HG02840 (cell line): ENCODE data around the gene MYO1B.

Experiments used
- ATAC-seq: cut with Tn5 transposase; IDR thresholded peaks from one replicate; pipeline ENCODE4 v1.9.1; 2021; ENCODE audit warnings: mild to moderate bottlenecking, moderate library complexity, moderate number of reproducible peaks; ENCODE audit not compliant: unreplicated experiment, low FRiP score

MYO1B gene

DNA sequence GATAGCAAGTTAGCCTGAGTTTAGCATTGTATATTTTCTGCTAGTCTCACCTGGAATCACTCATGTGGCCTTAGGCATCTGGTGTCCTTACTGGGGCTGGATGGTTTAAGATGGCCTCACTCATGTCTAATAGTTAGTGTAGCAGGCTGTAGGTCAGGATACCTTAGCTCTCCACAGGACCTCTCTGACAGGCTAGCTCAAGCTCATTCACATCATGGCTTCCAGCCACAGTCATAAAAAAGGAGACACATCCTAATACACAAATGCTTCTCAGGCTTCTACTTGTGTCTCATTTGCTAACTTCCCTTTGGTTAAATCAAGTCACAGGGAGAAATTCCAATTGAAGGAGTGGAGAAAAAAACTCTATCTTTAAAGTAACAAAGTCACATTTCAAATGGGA, 47.7 kb downstream of the MYO1B start:
- ATAC-seq = no peak

DNA sequence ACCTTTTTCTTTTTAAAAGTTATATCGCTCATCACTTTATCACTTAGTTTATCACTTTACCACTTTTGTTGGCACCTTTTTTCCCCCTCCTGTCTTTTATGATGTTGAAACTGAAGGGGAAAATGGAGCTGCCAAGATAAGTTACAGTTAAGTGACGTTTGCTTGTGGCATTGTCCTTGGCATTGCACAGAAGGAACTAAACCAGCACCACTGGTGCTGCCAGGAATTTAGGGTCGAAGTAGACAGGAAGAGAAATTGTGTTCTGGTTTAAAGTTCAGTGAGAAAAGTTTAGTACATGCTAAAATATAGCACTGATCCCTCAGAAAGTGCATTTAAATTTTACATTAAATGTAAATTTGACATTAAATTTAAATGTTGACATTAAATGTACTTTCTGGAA, 49.9 kb downstream of the MYO1B start:
- ATAC-seq = no peak

DNA sequence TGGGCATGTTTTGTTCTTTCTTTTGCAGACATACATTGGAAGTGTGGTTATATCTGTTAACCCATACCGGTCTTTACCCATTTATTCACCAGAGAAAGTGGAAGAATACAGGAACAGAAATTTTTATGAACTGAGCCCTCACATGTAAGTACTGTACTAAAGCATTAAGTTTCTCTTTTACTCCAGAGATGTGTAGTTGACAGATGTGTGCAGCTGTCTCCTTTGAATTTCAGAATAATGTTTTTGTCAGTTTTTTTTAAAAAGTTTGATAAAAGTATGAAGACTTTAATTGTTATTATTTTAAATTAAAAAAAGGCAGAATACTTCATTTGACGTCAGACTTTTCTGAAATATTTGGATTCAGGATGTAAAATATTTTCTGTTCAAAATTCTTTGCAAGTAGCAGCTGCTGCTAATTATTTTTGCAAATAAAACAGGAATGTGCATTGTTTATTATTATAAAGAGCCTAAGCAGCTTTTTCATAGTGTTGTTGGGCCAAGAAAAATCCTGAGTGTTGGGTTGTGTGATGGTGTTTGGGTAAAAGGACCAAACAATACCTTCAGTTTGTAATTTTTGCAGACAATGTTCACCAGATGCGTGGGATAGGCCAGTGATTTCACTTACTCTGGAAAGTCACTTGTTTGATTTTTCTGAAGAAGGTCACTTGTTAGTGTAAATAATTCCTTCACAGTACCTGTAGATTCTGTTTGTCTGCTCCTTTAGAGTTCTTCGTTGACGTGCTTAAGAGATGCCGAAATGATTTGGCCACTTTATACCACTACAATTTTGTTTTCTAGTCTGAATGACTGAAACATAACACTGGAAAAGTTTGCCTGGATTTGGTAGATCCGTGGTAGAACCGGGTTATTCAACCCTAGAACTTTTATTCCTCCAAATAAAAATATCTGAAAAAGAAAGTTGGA, 51.1 kb downstream of the MYO1B start:
- no peak for ATAC-seq

DNA sequence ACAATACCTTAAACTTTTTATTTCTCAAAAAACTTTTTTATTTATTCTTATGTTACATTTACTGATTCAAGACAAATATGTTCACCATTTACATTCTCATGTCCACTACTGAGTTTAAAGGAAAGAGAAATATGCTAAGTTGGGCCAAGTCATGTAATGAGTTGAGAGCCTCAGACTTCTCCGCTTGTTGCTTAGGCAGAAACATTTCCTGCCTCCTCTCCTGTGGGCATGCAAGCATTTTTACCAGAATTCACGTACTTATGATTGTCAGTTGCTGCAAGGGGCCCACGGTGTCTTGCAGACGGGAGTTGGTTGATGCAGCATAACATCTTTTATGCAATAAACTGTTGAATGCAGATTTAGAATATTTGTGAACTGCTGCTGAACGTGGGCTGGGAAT, 51.8 kb downstream of the MYO1B start:
- no peak for ATAC-seq

DNA sequence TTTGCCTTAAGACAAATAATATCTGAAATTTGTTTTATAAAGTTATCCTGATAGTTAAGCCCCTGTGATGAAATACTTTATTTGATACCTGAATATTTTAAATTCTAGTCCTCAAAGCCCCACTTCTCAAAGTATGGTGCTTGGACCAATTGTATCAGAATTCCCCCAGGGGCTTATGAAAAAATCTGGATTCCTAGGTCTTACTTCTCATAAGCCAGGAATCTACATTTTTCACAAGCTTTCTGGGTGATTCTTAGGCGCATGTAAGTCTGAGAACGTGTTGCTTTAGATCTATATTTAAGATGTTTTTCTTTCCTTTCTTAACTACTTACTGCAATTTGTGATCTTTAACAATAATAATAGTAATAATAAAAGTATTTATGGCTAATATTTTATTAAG, 53.1 kb downstream of the MYO1B start:
- ATAC-seq = no peak

DNA sequence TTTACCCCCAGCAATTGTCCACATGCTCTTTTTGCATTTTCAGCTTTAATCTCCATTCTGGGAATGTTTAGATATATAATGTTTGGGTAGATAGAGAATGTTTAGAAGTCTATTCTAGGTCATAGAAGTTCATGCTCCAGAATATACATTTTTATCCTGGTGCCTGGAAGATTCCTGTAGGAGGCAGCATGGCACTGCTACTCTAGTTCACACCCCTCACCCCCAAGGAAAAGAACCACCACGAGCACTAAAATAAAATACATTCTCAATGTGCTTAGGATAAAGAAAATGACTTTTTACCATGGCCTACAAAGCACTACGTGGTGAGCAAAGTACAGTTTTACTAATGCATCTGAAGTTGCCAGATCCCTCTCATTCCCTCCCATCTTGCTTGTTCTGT, 53.8 kb downstream of the MYO1B start:
- ATAC-seq = no peak

DNA sequence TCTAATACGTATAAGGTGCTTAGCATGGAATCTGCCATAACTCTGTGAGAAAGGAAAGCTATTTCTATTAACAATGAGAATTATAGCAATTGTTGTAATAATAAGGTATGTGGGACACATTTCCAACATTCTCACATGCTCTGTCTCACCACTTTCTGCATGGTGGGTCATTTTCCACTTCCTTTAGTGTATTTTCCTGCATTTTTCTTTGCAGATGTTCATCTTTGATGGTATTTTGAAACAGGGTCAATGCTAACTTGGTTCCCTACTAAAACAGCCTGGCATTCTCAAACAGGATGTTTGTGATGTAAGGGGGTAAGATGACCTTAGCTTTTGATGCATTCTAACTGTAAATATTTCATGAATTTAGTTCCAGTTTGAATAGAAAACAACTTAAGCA, 54.7 kb downstream of the MYO1B start:
- ATAC-seq = no peak

DNA sequence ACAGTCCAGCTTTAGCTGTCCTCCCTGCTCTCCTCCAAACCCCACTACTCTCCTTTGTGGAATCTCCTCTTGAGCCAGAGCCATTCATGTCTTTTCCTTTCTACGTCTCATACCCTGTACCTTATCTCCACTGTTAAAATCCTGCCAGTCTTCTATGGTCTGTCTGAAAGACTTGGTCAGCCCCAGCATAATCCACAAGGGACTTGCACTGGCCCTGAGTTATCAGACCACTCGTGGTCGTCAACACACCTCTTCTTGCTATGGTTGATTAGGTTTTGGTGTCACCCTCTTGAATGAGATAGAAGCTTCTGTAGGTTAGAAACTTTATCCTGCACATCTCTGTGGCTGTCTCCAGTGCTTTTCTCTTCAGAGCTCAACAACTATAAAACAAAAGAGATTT, 56.8 kb downstream of the MYO1B start:
- no peak for ATAC-seq

DNA sequence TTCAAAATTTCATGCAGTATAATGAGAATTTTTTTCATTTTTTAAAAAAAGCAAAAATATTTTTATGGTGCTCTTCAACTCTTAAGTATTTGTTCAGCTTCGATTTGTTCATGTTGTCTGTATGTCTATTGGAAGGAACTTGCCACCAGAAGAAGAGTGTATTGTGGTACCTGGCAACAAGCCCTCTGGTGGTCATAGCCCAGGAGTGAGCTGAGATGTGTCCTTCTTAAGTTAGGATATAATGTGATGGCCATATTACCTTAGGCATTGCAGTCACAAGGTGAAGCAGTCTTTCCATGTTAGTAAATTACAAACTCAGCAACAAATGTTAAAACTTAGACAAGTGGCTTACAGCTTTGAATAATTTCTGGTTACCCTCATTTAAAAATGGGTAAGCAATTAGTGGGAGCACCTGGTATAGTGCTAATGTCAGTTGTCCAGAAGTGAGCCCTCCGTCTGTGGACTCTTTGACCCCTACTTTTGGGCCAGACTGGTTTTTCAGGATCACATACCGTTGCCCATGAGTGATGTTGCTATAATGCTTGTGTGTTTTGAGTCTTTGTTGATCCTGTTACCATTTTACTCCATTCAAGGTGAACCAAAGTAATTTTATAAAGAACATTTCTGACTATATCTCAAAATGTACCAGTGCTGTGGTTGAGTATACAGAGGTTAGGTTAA, 57.4 kb downstream of the MYO1B start:
- no peak for ATAC-seq

DNA sequence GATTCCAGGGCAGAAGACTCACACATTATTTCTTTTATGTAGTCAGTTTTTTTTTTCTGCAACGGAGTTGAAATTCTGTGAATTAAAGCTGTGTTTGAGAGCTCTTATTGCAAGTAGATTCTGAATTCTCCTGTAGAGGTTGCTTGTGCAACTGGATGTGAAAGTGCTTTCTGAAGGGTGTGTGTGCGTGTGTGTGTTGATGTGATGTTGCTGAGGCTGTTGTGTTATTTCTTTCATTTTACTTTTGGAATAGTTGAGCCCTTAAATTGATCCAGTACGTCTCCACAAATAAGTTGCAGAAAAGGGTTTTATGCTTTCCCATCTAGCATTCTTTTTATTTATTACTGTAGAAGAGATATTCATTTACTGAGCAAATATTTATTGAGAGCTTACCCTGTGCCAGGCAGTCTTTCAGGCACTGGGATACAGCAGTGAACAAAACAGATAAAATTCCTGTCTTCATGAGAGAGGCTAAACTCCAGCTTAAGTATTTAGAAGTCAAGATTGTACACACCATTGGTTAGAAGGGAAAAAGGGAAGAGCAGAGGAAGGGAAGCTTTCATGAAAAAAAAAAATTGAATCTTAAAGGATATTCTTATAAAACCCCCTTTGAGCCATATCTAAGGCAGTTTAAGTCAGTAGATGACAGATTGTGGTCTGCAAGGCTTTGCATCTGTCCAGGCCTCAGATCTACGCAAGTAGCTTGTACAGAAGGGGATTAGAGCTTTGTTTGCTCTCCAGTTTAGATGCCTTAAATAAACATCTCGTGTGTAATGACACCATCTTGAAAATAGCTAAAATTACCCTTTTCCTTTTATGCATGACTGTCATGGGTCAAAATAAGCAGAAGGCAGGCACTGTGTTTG, 58.2 kb downstream of the MYO1B start:
- ATAC-seq = no peak

DNA sequence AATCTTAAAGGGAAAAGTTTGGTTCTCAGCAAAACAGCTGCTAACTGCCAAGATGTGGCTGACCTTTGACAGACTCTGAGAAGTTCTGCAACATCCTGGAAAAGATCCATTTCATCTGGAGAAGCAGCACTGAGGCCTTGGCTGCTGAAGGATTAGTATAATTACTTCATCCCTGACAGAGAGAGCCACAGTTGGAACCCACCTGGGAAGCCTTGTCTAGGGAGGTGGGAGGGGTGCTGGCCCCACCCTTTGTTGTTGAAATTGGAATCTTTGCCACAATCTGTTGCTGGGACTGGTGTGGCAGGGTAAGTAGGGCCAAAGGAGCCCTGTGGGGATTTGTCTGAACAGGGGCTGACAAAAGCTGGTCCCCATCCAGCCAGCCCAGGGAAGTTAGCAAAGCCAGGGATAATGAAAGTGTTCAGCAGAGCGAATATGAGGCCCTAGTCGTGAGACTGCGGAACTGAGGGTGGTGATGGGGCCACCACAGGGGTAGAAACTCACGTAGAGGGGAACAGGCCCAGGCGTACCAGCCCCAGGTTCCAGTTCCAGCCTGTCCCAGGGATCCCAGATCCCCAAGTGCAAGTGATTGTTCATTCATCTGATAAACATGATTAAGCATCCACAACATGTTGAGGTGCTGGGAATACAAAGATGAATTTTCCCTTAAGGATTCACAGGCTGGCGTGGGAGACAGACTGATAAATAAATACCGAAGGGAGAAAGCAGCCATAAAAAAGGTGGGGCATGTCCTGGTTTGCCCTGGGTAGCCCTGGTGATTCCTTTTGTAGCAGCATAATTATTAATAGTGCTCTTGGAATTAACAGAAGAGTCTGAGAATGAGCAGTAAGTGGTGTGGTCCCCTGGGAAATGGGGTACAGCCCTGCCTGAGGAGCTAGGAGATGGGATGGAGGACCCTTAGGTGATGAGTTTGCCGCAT, 60.0 kb downstream of the MYO1B start:
- ATAC-seq = no peak

DNA sequence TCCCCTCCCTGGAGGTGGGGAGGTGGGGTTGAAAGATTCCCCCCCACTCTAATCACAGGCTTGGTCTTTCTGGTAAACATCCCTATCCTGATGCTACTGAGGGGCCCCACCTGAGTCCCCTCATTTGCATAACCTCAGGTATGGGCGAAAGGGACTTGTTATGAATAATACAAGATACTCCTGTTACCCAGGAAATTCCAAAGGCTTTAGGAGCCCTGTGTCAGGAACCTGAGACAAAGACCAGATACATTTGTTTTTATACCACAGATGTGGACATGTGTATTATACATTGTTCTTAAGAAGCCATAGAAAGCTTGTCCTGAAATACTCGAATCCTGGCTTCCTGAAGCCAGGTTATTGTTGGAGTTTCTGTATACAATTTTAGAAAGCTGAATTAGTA, 62.8 kb downstream of the MYO1B start:
- no peak for ATAC-seq

DNA sequence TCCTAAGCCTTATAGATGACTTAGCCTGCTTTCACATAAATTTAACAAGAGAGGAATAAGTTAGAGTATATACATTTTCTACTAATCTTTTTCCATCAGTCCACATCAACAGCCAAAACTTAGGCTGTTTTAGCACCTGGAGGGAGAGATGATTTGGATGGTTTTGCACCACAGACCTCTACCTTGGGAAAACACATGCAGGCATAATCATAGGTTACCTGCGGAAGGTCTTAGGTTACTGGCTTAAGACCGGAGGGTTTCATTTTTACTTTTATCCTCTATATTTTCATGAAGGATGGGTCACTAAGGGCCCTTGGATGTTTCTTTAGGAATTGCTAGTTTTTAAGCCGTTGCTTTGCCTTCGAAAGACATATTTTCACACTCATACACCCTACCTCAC, 66.0 kb downstream of the MYO1B start:
- ATAC-seq = no peak

DNA sequence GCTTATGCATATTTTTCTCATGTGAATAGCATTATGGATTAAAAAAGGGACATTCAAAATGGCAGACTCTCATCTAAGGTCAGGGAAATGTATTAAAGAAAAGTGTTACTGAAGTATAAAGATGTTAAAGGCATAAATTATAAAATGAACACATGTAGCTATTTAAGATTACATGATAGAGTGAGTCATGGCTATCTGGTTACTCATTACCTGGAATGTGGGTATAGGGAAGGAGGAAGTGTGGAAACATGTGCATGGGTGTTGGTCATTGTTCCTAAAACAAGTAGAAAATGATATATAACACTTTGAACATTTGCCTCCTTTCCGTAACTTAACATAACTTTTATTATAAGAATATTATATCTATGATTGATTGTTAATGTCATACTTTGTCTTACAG, 66.4 kb downstream of the MYO1B start:
- ATAC-seq = no peak

DNA sequence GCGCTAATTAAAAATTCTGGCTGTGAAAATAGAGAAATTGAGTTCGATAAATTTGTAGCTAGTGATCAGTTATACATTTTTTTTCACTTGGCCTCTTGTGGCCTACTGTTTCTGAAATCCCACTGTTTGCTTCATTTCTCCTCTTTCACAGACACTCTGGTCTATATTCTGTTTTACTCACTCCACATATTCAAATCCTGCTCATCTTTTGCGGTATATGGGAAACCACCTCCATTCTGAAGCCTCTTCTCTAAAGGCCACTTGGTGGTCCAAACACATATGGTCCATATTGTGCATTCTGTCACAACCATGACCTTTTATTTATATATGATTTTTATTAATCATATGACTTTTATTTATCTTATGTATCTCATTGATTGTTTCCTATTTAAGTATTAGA, 67.0 kb downstream of the MYO1B start:
- no peak for ATAC-seq

DNA sequence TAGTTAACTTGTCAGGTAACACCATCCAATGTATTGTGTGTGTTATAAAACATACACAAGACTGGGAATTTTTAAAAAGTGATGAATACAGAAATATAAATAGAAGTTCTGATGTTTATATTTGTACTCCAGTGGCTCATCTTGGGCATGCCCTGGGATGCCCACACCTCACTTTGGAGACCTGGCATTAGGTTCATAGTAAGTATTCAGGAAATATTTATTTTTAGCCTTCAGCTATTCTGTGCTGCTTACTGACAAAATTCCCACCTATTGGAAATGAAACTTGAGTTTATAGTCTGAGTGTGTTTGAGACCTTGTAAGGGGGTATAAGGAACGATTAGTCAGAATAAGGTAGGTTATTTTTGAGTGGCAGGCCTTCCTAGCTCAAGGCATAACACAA, 67.5 kb downstream of the MYO1B start:
- ATAC-seq = no peak

DNA sequence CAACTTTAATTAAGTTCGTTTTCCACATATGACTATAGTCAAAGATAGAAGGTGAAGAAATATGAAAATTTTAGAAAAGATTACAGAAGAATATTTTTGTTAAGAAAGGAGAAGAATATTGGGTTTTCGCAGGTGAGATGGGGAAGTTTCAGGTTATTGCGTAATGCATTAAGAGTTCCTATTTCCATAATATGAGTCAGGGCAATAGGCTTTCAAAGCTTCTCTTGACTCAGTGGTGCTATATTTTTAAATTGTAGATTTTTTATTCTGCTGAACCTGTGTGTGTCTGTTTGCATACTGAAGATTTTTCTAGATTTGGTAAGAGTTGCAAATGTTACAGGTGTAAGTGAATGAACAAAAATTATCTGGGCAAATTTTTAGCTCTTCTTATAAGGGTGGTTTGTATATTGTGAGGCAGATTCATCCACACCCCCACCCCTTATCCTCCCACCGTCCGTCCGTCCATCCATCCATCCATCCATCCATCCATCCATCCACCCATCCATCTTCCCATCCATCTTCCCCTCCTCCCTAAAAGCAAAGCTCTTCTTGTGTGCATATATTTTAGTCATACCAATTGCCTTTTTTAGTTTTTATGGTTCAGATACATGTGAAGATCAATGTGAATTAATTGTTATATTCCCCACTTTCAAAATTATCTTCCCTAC, 69.6 kb downstream of the MYO1B start:
- ATAC-seq = no peak

DNA sequence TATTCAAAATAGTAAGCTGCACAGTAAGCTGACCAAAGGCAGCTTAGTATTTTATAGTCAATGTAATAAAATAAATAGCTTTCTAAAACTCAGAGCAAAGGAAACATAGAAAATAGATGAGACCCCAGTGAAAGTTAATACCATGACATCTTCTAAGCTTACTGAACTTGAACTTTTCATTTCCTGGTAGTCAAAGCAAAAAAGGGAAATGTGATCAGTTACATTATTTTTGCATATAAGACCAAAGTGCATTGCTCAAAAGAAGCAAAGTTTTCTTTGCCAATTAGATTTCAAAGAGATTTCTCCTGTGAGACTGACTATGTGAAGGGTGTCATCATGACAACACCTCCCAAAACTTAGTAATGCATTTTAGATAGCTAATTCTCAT, 70.2 kb downstream of the MYO1B start:
- no peak for ATAC-seq

DNA sequence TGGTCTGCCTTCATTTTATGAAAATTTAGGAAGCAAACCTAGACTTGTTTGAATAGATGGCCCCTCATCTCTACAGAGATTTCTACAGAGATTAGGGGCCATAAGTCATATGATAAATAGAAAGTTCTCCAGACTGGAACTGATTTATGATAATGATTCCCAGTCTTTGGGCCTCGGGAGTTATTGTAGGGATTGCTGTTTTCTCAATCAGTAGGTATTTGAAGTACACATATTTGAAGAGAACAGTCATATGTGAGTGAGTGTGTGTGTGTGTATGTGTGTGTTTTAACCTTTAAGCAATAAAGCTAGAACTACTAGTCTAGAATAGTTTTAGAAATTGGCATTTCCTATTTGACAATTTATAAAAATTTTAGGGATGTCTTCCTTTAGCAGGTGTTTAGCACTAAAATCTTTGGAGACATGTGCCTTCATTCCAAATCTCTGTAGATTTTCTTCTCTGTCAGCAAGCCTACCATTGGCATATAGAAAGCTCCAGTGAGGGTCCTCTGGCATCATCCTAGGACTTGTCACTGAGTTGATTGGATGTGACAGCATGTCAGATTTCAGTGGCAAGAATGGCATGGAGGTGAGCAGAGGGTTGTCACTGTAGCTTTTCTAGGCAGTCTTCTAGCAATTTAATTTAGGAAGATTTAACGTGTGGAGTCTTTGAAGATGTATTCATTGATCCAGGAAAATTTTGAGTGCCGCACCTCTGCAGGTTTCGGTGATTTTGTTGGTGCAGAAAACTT, 71.2 kb downstream of the MYO1B start:
- no peak for ATAC-seq
